Measurements from ENCODE around the gene ASB1. TPM values are rescaled to one million over a fixed set of nuclear protein-coding genes. Genes with fewer than 3 reads are reported as not detected.

The ASB1 gene
- total RNA-seq, 3 donors from 2014 or later: 23.5 to 41.7 (median 24.6) TPM

DNA sequence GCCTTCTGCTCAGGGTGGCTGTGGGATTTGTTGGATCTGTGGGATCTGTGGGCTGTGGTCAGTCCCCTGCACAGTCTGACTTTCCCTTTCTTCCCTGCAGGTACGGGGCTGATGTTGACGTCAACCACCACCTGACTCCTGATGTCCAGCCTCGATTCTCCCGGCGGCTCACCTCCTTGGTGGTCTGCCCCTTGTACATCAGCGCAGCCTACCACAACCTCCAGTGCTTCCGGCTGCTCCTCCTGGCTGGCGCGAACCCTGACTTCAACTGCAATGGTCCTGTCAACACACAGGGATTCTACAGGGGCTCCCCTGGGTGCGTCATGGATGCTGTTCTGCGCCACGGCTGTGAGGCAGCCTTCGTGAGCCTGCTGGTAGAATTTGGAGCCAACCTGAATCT is 17.5 kb downstream of the ASB1 start:
- Histone ChIP-seq H3K4me1 (ENCODE audit: low read depth) (no peaks in the 10 kb centered on the region), H3K9me3 (no peaks in the 10 kb centered on the region), H3K4me3 (no peak overlapping the region), H3K36me3 (ENCODE audit: low read depth) (peaks cover 9% of the 10 kb centered on the region)
- intact Hi-C loops (cut with DNase I, micrococcal nuclease): no loop called here
- DNase-seq (no peak), ATAC-seq (no peak)
- TF ChIP-seq, protein P1, sequence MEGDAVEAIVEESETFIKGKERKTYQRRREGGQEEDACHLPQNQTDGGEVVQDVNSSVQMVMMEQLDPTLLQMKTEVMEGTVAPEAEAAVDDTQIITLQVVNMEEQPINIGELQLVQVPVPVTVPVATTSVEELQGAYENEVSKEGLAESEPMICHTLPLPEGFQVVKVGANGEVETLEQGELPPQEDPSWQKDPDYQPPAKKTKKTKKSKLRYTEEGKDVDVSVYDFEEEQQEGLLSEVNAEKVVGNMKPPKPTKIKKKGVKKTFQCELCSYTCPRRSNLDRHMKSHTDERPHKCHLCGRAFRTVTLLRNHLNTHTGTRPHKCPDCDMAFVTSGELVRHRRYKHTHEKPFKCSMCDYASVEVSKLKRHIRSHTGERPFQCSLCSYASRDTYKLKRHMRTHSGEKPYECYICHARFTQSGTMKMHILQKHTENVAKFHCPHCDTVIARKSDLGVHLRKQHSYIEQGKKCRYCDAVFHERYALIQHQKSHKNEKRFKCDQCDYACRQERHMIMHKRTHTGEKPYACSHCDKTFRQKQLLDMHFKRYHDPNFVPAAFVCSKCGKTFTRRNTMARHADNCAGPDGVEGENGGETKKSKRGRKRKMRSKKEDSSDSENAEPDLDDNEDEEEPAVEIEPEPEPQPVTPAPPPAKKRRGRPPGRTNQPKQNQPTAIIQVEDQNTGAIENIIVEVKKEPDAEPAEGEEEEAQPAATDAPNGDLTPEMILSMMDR (IDR thresholded peaks at IDR 0.05): no peak

- TF ChIP-seq, protein P1 (IDR thresholded peaks at IDR 0.05): no peak
- Histone ChIP-seq H3K4me1 (ENCODE audit: low read depth) (no peaks in the 10 kb centered on the region), H3K4me3 (no peak overlapping the region), H3K9me3 (no peaks in the 10 kb centered on the region), H3K36me3 (ENCODE audit: low read depth) (peaks cover 12% of the 10 kb centered on the region)
- intact Hi-C loops (cut with DNase I, micrococcal nuclease): no loop called here
- ATAC-seq (no peak), DNase-seq (no peak)
Observed at GRCh38 chr2:238445409-238446190, 18.9 kb downstream of the ASB1 start.

- Histone ChIP-seq H3K4me1 (ENCODE audit: low read depth) (no peaks in the 10 kb centered on the region), H3K36me3 (ENCODE audit: low read depth) (peaks cover 14% of the 10 kb centered on the region), H3K4me3 (no peak overlapping the region), H3K9me3 (no peaks in the 10 kb centered on the region)
- TF ChIP-seq, protein P1 (IDR thresholded peaks at IDR 0.05): no peak
- DNase-seq: no peak
- ATAC-seq: no peak
- intact Hi-C loops (cut with DNase I, micrococcal nuclease): no loop called here
Observed at GRCh38 chr2:238446371-238446770, 19.6 kb downstream of the ASB1 start.

GRCh38 chr2:238448031-238448955 is 21.6 kb downstream of the ASB1 start:
- peaks cover 14% of the 10 kb centered on the region for H3K36me3 ChIP-seq (ENCODE audit: low read depth)
- TF ChIP-seq, protein P1 (IDR thresholded peaks at IDR 0.05): no peak
- H3K4me3 ChIP-seq: no peak overlapping the region
- H3K9me3 ChIP-seq: no peaks in the 10 kb centered on the region
- intact Hi-C loops (cut with DNase I, micrococcal nuclease): no loop called here
- H3K4me1 ChIP-seq (ENCODE audit: low read depth): no peaks in the 10 kb centered on the region
- DNase-seq: no peak
- ATAC-seq: peak; percentile 10

- Histone ChIP-seq H3K36me3 (ENCODE audit: low read depth) (peaks cover 14% of the 10 kb centered on the region), H3K4me1 (ENCODE audit: low read depth) (no peaks in the 10 kb centered on the region), H3K4me3 (no peak overlapping the region), H3K9me3 (no peaks in the 10 kb centered on the region)
- DNase-seq: no peak
- ATAC-seq: no peak
- TF ChIP-seq, protein P1 (IDR thresholded peaks at IDR 0.05): no peak
- intact Hi-C loops (cut with DNase I, micrococcal nuclease): no loop called here
Observed at GRCh38 chr2:238449241-238449640, 22.5 kb downstream of the ASB1 start.

All from mucosa of descending colon (tissue), 3 donors.